Activated CD4-positive, alpha-beta T cell treated with anti-CD3 and anti-CD28 coated beads, Interleukin-2, Interleukin-4, amounts not matched to agents 100 ng/mL and 50 ng/mL, durations not matched to agents 16 hours and 8 hours (primary cell): ENCODE data around the gene C1QTNF1.

Source experiments
- DNase-seq: peaks from one replicate; pipeline ENCODE4 v3.0.0-alpha.2; 2020; ENCODE audit warnings: low spot score

Gene C1QTNF1

DNA sequence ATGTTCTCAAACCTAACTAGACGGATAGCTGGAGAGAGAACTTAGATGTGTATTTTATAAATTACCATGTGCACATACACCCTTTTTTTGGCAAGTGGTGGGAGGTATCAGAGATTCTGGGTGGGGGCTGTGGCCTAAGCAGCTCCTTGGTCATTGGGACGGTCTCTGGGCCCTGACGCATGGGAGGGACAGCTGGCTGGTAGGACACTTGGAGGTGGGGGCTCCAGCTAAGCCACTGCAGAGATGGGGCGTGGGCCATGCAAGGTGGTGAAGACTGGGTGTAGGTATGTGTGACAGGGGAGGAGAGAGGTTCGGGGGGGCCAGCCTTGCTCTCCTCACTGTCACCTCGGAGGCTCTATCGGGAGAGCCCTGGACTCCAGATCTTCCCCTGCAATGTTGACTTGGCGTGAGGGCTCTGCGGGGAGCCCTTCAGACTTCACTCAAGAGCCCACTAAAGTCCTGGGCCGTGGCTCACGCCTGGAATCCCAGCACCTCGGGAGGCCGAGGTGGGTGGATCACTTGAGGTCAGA, 17.1 kb downstream of the C1QTNF1 start:
- no peak for DNase-seq

DNA sequence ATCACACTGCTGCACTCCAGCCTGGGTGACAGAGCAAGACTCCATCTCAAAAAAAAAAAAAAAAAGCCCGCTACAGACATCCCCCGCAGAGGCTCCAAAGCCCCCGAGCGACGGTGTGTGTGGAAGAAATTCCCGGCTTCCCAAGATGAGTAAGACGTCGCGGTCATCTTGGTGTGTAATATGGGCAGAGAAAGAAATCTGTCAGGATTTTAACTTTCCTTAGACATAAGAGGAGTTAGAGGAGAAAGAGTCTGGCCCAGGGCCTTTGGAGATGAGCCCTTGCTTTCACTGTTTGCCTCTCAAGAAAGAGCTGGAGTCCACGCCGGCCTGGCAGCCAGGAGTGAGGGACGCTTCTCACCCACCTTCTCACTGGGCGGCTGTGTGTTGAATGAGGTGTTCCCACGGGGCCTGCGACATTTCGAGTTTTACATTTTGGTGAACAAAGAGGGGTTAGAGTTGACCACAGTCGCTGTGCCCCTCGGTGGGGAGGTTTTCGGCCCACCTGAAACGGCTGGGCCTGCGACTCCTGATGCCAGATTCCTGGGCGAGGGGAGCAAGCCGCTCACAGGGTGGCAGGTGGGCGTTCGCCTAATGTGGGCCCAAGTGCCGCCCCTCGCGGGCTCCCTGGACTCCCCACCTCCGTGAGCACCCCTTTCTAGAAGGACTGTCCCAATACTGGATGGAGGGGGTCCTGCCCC, 17.9 kb downstream of the C1QTNF1 start:
- no peak for DNase-seq

GRCh38 chr17:79042421-79043190, 18.6 kb downstream of the C1QTNF1 start:
- peak; percentile 25 for DNase-seq

GRCh38 chr17:79043191-79043930, 19.4 kb downstream of the C1QTNF1 start:
- DNase-seq = no peak

DNA sequence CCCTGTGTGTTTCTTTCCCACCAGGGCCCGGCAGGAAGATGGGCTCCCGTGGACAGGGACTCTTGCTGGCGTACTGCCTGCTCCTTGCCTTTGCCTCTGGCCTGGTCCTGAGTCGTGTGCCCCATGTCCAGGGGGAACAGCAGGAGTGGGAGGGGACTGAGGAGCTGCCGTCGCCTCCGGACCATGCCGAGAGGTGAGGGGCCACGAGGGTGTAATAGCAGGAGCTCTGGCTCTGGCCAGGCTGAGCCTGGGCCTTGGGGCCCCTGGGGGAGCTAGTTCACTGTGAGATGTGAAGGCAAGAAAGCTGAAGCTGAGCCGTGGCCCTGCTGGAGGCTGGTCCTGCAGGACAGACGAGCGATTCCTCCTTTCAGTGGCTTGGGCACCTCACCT, 20.0 kb downstream of the C1QTNF1 start:
- DNase-seq = no peak

- DNase-seq = no peak
Observed at GRCh38 chr17:79044462-79044861, 20.5 kb downstream of the C1QTNF1 start.

DNA sequence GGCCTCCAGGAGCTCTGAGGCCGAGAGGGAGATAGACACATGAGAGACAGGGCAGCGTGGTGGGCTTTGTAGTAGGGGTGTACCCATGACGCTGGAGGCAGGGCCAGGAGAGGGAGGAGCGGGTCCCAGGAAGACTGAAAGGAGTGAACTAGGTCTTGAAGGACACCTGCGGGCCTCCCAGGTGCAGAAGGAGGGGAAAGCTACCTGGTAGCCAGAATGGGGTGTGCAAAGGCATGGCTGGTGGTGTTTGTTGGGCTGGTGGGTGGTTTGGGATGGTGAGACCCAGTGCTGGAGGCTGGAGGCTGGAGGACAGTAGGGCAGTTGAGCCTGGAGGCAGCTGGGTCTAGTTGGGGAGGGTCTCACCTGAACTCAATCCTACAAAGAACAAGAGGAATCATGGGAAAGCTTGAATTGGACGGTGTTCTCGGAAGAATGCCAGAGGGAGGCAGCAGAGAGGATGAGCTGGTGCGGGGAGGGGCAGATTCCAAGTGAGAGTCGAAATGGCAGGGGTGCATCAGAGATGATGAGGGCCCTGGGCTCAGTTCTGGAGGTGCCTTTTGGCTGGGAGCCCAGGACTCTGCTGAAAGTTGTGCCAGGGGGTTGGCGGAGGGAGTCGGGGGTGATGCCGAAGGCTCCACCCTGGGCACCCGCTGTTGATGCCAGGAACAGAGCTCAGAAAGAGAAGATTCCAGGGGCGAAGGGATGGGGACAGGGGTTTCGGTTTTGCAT, 21.2 kb downstream of the C1QTNF1 start:
- no peak for DNase-seq

- peak; percentile 57 for DNase-seq
Observed at GRCh38 chr17:79045842-79046196, 21.9 kb downstream of the C1QTNF1 start.

DNA sequence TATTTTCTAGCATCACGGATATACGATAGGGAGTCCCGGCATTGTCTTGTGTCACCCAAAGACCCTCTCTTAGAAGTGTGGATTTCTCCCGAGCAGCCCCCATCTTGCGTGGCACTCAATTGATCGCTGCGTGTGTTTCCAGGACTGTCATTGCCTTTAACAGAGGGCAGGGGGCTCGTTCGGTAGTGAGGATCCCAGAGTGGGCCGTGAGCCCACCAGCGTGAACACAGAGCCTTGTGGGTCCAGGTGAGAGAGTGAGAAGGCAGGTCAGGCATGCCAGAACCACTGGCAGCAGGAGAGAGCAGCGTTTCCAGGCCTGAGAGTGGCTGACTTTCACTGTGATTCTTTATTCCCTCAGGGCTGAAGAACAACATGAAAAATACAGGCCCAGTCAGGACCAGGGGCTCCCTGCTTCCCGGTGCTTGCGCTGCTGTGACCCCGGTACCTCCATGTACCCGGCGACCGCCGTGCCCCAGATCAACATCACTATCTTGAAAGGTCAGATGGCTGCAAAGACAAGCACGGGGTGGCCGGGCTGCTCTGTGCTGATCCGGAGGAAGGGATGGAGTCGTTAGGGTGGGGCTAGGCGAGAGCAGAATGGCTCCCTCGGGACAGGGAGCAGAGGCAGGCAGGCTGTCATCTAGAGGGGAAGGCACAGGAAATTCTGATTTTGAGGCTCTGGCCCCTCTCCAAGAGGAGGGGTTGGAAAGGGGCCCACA, 22.4 kb downstream of the C1QTNF1 start:
- DNase-seq = no peak

GRCh38 chr17:79046916-79047280, 22.9 kb downstream of the C1QTNF1 start:
- no peak for DNase-seq

GRCh38 chr17:79047291-79047920, 23.4 kb downstream of the C1QTNF1 start:
- no peak for DNase-seq

DNA sequence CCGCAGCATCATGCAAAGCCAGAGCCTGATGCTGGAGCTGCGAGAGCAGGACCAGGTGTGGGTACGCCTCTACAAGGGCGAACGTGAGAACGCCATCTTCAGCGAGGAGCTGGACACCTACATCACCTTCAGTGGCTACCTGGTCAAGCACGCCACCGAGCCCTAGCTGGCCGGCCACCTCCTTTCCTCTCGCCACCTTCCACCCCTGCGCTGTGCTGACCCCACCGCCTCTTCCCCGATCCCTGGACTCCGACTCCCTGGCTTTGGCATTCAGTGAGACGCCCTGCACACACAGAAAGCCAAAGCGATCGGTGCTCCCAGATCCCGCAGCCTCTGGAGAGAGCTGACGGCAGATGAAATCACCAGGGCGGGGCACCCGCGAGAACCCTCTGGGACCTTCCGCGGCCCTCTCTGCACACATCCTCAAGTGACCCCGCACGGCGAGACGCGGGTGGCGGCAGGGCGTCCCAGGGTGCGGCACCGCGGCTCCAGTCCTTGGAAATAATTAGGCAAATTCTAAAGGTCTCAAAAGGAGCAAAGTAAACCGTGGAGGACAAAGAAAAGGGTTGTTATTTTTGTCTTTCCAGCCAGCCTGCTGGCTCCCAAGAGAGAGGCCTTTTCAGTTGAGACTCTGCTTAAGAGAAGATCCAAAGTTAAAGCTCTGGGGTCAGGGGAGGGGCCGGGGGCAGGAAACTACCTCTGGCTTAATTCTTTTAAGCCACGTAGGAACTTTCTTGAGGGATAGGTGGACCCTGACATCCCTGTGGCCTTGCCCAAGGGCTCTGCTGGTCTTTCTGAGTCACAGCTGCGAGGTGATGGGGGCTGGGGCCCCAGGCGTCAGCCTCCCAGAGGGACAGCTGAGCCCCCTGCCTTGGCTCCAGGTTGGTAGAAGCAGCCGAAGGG, 24.2 kb downstream of the C1QTNF1 start:
- no peak for DNase-seq

GRCh38 chr17:79048826-79049755, 25.1 kb downstream of the C1QTNF1 start:
- DNase-seq = no peak

GRCh38 chr17:79049821-79050220, 25.9 kb downstream of the C1QTNF1 start:
- DNase-seq = no peak

- DNase-seq = no peak
Observed at GRCh38 chr17:79050551-79050950, 26.6 kb downstream of the C1QTNF1 start.

DNA sequence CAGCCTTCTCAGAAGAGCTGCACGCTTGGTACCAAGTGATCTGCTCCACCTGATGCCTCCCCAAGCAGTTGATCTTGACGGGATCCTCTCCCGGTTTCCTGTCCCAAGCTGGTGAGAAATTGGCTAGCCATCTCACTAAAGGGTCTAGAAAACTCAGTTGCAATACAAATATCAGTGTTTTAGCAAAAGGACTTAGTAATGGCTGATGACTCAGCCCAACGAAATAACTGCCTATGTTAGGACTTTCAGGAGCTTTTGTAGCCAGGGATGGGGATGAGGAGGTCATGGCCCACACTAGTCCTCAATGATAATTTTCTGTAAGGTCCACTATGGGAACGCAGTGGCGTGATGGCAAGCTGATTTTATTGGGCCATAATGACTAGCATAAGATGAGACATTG, 27.3 kb downstream of the C1QTNF1 start:
- DNase-seq = no peak

DNA sequence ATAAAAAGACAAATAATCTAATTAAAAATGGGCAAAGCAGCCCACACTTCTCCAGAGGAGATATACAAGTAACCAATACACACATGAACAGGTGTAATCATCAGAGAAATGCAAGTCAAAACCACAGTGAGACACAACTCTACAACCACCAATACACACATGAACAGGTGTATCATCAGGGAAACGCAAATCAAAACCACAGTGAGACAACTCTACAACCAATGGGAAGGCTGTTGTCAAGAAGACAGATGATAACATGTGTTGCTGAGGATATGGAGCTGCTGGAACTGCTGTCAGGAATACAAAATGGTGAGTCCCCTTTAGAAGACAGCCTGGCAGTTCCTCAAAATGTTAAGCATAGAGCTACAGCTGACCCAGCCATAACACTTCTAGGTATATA, 28.2 kb downstream of the C1QTNF1 start:
- DNase-seq = no peak

- DNase-seq = no peak
Observed at GRCh38 chr17:79053251-79053925, 29.4 kb downstream of the C1QTNF1 start.
